HG02678 (cell line): ENCODE measurements around the gene EXOC3L1.

Experiments used
- ATAC-seq: cut with Tn5 transposase; IDR thresholded peaks from one replicate; pipeline ENCODE4 v1.9.1; 2021; ENCODE audit warnings: mild to moderate bottlenecking, moderate library complexity; ENCODE audit not compliant: unreplicated experiment

EXOC3L1 gene

DNA sequence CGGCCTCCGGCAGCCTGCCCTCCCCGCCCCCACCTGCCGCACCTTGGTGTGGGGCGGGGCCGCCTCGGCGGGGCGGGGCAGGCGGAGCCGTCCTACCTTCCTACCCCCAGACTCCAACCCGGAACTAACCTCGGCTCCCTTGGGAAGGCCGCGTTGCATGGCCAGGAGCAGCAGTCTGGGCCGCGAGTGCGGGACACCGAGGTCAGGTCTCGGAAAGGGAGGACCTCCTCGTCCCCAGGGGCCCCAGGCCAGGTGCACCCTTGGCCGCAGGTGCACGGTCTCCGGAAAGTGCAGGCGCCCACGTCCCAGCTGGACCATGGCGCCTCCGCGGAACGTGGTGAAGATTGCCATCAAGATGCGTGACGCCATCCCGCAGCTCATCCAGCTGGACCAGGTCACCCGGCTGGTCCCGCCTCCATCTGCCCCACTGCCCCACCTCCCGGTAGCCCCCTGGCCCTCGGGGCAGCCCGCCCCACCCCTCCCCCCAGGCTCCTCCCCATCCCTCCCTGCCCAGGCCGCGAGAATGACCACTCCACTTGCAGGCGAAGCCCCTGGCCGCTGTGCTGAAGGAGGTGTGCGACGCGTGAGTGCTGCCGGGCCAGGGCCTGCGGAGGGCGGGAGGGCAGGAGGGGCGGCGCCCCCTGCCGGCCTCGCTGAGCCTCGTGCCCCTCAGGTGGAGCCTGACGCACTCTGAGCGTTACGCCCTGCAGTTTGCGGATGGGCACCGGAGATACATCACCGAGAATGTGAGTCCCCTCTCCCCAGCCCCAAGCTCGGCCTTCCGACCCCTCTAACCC, 9.3 kb upstream of the EXOC3L1 start, which contains the start of gene ELMO3:
Gene ELMO3 (plus strand): TSS at position 121 of the 797 bp plus-strand sequence. CDS start 196 bp downstream, at position 317.
- ATAC-seq, result no peak

DNA sequence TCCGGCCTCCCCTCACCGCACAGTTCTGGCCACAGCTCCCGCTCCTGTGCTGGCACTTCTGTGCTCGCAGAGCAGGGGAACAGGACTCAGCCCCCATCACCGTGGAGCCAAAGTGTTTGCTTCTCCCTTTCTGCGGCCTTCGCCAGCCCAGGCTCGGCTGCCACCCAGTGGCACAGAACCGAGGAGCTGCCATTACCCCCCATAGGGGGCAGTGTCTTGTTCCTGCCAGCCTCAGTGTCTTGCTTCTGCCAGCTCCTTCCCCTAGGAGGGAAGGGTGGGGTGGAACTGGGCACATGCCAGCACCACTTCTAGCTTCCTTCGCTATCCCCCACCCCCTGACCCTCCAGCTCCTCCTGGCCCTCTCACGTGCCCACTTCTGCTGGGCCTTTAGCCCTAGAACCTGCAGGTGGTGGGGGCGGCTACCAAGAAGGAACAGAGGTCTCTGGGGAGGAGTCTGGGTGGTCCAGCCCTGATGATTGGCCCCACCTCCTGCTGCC, 8.3 kb upstream of the EXOC3L1 start:
- ATAC-seq, result no peak

DNA sequence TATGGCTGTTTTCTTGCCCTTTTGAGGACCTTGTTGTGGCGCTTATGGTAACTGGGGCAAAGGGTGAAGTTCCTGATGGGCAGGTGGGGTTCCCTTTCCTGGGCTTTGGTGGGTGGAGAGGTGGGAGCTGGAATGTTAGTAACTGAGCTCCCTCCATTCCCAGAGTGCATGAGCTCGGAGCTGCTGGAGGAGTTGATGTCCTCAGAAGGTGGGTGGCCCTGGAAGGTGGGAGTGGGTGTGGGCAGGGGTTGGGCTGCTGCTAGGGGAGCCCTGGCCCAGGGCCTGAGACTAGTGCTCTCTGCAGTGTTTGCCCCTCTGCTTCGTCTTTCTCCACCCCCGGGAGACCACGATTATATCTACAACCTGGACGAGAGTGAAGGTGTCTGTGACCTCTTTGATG, 7.8 kb upstream of the EXOC3L1 start:
- no peak for ATAC-seq

DNA sequence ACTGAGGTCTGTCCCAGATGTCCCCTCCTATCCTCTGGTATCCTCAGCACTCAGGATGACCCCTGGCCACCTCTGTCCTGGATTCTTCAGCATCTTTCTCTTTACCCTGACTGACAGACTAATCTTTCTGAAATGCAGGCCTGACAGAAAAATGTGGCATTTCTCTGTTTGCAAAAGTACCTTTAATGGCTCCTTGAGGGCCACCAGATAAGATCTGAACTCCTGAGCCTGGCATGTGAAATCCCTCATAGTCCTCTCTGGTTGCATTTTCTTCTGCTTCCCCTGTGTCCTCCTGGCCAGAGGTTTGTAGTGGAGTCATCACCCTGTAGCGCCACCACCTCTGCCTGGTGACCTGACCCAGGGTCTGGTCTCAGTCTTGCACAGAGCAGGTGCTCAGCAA, 6.9 kb upstream of the EXOC3L1 start:
- ATAC-seq, result no peak

DNA sequence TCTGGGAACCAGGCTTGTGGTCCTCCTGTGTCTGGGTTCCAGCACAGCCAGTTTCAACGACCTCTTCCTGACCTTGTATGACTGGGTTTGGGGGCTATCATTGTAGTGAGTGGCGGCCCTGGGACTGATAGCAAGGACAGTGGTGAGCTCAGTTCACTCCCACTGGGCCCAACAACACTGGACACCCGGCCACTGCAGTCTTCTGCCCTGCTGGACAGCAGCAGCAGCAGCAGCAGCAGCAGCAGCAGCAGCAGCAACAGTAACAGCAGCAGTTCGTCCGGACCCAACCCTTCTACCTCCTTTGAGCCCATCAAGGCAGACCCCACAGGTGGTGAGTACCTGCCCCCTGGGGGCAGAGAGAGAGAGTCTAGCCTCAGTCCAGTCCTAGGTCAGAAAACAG, 5.7 kb upstream of the EXOC3L1 start:
- no peak for ATAC-seq

DNA sequence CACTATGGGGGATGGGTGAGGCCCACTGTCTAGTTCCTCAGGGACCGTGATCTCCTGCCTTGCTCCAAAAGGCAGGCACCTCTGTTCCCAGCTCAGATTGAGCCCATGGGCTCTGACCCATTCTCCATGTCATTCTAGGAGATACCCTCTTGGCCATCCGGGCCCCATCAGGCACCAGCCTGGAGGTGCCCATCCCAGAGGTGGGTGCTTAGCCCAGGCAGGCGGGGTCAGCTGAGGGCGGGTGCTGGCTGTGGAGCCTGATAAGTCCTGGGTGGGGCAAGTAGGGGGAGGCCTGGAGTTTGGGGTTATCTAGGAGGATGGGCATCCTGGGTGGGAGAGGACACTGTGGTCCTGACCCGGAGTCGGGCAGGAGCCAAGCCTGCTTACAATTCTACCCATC, 4.3 kb upstream of the EXOC3L1 start:
- no peak for ATAC-seq

DNA sequence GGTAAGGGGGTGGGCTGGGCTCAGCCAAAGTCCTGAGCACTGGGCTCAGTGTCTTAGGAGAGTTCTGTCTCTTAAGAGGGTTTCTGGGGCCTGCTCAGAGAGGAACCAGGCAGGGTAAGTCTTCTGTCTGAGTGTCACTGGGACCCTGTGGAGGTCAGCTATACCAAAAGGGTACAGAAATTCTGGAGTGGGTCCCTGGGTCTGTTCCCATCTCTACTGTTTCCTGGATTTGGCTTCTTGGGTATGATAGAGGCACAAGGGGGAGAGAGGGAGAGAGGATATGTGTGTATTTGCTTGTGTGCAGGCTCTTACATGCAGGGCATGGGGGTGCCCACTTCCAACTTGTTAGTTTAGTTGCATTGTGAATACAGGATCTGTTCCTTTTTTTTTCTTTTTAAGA, 3.6 kb upstream of the EXOC3L1 start:
- no peak for ATAC-seq

DNA sequence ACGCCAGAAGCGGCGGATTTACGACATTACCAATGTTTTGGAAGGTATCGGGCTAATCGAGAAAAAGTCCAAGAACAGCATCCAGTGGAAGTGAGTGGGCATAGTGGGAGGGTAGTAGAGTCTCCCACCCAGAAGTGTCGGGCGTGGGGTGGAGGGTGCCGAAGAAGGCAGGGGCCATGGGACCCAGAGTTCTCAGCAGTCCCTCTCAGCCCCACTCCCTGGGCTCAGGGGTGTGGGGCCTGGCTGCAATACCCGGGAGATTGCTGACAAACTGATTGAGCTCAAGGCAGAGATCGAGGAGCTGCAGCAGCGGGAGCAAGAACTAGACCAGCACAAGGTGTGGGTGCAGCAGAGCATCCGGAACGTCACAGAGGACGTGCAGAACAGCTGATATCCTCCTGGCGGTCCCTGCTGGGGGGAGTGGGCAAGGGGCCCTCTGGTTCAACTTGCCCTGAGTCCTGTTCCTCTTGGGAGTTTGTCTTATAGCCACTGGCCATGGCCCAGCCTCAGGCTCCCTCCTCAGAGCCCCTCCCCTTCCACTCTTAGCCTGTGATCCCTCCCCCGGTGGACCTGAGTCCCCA, 2.9 kb upstream of the EXOC3L1 start:
- ATAC-seq, result no peak

DNA sequence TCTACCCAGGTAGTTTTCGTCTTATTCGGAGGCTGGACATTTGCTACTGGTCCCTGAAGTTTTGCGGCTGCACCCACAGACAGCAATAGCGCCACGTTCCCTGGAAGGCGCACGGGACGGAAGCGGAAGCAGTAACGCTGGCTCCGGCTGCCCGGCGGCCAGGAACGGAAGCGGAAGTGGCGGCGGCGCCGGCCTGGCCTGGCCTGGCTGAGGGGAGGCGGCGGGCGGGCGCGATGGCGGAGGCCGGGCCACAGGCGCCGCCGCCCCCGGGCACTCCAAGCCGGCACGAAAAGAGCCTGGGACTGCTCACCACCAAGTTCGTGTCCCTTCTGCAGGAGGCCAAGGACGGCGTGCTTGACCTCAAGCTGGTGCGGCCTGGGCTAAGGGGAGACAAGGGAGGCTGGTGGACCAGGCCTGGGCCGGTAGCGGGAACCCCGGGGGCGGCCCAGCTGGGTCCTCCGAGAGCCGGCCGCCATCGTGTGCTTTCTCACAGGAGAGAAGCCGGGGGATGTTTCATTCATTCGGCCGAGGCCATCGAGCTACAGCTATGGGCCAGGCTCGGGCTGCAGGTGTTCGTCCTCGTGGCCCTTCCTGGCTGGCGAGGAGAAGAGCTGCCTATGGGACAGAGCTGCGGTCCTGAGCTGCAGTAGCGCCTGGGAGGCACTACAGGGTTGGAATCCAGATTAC, 2.2 kb upstream of the EXOC3L1 start, which contains the start of gene E2F4:
Gene E2F4 (plus strand): TSS at position 161 of the 687 bp plus-strand sequence. CDS start 73 bp downstream, at position 234.
- ATAC-seq, result peak; percentile 93

DNA sequence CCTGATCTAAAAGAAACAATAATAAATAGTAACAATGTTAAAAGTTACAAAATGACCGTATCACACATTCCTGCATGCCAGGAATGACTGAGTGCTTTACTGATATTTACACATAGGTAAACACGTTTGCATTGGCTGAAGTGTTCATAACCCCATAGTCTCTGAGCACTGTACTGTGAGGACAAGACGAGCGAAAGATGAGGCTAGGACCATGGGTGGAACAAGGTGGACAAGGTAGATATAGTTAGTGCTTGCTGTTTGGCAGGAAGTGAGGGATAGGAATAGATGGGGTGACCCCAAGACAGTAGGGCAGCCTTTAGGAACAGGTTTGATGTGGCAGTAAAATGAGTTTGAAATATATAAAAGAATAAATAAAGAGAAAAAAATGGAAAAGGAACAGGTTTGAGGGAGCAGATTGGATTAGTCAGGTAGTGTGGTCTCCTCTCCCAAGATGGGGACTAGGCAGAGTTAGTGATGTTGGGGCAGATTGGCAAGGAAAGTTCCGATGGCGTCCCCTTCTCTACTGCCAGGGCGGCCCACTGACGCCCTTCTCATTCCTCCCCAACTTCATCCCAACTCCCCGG, 1.6 kb upstream of the EXOC3L1 start:
- no peak for ATAC-seq

DNA sequence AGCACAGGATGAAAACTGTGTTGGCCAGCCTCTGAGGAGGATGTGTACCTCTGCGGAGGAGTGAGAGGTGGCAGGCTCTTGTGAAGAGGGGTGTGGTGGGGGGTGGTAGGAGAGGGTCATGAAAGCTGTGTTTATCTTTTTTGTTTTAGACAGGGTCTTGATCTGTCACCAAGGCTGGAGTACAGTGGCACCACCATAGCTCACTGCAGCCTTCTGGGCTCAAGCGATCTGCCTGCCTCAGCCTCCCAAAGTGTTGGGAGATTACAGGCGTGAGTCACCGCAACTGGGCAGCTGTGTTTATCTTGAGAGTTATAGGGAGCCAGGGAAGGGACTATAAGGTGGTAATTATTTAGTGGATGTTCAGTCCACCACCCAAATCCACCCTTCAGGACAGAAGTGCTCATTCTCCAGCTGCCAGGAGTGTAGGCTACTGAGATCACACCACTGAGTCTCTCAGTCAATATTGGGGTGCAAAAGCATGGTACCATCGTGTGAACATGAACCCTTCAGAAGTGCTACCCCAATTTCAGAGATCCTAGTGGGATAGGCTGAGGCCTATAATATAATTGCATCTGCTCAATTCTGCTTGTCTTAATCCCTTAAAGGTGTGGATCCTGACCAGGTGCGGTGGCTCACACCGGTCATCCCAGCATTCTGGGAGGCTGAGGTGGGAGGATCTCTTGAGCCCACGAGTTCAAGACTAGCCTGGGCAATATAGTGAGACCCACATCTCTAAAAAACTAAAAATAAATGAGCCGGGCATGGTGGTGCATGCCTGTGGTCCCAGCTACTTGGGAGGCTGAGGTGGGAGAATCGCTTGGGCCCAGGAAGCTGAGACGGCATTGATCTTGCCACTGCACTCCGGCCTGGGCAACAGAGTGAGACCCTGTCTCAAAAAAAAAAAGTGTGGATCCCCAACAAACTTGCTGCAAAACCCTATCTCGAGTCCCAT, 788 bp upstream of the EXOC3L1 start:
- ATAC-seq, result no peak

DNA sequence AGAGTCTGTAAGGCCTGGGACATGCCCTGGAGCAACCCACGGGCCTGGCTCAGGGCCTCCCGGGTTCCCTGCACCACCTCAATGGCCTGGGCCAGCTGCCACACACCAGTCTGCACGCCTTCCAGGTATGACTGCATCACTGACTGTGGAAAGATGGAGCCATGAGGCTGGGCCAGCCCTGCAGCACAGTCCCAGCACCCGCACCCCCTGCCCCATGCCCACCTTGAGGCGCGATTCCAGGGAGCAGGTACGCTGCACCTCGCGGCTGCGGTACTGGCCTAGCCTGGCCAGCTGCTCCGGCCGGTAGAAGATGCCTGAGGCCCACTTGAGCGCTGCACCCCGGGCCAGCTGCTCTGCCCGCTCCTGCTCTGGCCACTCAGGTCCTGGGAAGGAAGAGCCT, 1.1 kb downstream of the EXOC3L1 start:
- no peak for ATAC-seq

DNA sequence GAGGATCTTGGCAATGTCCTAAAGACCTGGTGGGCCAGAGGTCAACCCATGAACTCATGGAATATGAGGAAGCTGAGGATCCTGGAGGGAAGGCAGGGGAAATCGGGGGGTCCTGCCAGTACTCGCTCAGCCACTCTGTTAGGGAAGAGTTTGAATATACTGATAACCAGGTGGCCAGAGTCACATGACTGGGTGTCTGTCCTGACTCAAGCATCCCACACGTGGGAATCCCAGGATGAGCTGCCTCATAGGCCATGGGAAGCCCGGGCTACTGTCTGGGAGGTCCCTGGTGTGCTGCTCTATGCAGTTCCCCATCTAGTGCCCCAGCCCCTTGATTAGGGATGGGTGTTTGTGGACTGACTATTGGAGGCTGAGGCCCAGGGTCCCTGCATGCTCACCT, 1.6 kb downstream of the EXOC3L1 start:
- ATAC-seq, result no peak

DNA sequence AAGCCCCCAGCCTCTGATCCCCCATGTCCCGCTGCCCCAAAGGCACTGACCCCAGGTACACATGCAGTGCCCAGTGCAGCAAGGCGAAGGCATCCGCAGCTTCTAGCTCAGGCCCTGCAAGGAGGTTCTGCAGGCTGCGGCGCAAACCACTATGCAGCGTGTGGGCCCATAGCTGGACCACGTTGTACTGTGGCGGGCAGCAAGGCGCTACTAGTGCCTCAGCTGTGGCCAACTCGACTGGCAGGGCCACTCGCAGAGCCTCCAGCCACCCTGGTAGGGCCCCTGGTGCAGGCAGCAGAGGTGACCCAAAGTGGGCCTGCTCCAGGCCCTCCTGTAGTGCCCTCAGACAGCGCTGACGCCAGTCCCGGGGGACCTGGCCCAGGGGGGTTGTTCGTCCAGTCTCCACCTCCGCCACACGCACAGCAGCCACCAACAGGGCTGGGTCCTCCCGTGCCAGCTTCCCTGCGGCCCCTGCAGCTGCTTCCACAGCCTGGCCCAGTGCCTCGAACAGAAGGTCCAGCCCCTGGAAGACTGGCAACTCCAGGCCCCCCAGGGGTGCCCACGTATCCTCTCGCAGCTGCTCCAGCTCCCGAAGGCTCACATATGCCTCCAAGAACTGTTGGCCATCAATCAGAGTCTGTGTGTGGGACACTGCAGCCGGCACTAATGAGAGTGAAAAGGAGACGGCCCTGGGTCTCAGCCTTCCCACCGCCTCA, 2.6 kb downstream of the EXOC3L1 start:
- ATAC-seq, result no peak

DNA sequence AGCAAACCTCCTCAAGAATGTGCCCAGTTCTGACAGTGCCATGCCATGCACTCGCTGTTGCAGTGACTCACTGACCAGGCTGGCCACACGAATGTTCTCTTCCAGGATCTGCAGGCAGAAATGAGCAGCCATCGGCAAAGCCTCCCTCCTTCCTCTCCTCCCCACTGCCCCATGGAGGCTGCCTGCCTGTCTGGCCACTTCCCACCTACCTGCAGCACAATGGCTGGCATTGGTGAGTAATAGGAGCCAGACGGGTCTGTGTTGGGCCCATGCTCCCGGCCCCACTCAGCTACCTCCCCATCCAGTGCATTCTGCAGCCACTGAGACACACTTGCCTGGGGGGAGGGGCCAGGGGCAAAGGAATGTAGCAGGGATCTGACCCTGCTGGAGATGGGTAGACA, 3.4 kb downstream of the EXOC3L1 start:
- ATAC-seq, result no peak

DNA sequence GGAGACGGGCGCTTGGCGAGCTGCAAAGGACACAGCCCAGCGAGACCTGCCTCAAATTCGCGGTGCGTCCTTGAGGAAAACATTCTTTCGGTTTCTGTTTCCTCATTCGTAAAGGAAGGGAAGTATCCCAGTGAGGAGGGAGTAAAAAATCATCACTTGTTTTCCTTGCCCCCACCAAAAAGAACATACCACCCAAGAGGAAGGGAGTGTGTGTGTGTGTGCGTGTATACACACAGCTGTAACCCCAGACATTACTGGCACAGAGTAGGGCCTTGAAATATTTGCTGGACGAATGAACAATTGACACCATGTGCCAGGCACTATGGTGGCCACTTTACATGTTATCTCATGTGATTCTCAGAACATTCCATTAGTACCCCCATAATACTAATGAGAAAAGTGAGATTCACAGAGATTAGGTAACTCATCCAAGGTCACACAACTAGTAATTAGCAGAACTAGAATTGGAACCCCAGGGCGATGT, 4.2 kb downstream of the EXOC3L1 start:
- ATAC-seq, result no peak

DNA sequence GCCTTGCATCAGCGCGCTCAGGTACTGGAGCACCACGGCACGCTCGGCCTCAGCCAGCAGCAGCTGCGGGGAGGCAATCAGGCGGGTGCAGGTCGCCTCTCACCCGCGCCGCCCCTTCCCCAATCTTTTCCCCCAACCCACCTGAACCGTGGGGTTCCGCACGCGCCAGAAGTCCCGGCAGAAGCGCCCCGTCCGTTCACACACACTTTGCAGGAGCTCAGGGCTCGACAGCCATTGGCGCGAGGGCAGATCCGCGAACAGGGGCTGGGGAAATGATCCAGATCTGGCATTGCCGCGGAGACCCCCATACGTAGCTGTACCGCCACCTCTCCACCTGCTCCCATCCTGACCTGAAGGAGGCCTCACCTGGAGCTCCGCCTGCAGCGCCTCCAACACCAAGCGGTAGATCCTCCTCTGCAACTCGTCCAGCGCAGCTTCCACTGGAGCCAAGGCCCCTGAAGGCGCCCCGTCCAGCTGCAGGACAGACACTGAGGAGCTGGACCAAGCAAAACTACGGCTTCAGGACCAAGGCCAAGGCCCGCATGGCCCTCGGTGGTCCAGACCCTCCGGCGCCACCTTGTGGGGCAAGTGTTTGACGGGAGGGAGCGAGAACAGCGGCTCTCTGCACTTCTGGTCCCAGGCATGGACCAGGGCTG, 4.8 kb downstream of the EXOC3L1 start:
- ATAC-seq, result no peak

DNA sequence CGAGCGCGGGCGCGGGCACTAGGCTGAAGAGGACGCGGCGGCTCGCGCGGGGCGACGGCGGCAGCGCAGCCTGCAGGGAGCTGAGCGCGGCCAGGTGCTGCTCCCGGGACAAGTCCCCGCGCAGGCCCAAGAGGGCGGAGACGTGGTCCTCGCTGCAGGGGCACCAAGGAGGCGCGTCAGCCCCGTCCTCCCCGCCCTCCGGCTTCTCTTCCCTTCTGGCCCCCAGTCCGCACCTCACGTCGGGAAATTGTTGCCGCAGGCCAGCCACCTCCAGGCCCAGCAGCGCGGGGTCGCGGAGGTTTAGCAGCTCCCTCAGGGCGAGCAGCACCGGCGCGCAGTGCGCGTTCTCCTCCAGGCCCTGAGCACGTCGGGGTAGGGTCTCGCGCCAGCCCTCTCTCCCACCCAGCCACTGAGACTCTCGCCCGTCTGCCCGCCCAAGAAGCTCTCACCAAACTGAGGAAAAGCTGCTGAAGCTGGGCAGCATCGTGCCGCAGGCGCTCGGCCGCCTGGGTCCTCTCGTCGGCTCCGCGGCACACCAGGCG, 5.4 kb downstream of the EXOC3L1 start:
- no peak for ATAC-seq
